GM23248 (cell line): ENCODE measurements around the gene STK17B.

Source experiments
- EZH2 ChIP-seq: fragments of 200-600 bp; sonication (generic); IDR thresholded peaks from 2 replicates; pipeline ENCODE4 v1.6.1; 2018; ENCODE audit warnings: antibody characterized with exemption, mild to moderate bottlenecking; ENCODE audit not compliant: insufficient read depth, poor library complexity, severe bottlenecking
- EZH2phosphoT487 ChIP-seq: fragments of 200-600 bp; sonication (generic); IDR thresholded peaks from 2 replicates; pipeline ENCODE4 v1.6.1; 2018; ENCODE audit warnings: antibody characterized with exemption, moderate library complexity, mild to moderate bottlenecking, low read depth; ENCODE audit not compliant: insufficient read depth

DNA sequence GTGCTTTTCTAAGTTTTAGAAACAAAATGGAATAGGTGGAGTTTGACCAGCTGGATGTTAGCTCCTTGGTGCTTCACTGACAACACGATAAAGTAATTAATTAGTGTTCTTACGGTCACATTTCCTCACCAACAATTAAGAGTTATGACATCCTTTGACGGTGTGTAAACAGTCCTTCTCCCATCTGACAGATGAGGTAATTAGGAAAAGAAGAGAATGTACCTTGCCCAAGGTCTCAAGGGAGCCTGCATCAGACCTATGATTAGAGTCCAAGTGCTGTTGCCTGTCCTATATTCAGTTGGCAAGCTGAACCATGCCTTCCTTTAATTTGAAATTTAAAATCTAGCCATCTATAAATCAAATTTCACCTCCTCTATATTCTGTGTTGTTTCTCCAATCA is 48.3 kb upstream of the STK17B start:
- TF ChIP-seq EZH2phosphoT487 (no peak), EZH2 (no peak)
